Gastroesophageal sphincter (tissue), 4 donors: ENCODE measurements around the gene TUBE1. TPM values are rescaled to one million over a fixed set of nuclear protein-coding genes. Genes with fewer than 3 reads are reported as not detected.

Source experiments
- ATAC-seq: fragments of 150-250 bp; one replicate; pipeline ENCODE4 v1.9.1; 2016; ENCODE audit warnings: mild to moderate bottlenecking, moderate library complexity
- H3K27ac ChIP-seq, 4 donors: fragments of 200-600 bp; sonication (generic) in 3 of 4; 1 replicate in 3 of 4; 2 replicates in 1 of 4; pipeline ENCODE4 v1.5.1; 2016 to 2019
- H3K27me3 ChIP-seq: fragments of 200-600 bp; sonication (generic); one replicate; pipeline ENCODE4 v1.5.1; 2019
- H3K36me3 ChIP-seq, 2 donors: fragments of 200-600 bp; sonication (generic); one replicate each; pipeline ENCODE4 v1.5.1; 2019; ENCODE audit warnings: control low read depth in 1 of 2
- H3K4me1 ChIP-seq, 3 donors: fragments of 200-600 bp; sonication (generic); 1 replicate in 2 of 3; 2 replicates in 1 of 3; pipeline ENCODE4 v1.5.1; 2016 to 2019; ENCODE audit warnings: control low read depth in 2 of 3
- H3K4me3 ChIP-seq, 2 donors: fragments of 200-600 bp; sonication (generic); one replicate each; pipeline ENCODE4 v1.5.1; 2019; ENCODE audit warnings: mild to moderate bottlenecking in 1 of 2, moderate library complexity in 1 of 2
- H3K9me3 ChIP-seq, 3 donors: fragments of 200-600 bp; sonication (generic); one replicate each; pipeline ENCODE4 v1.5.1; 2017 to 2019; ENCODE audit warnings: control low read depth in 2 of 3
- EP300 ChIP-seq: sonication (generic); formaldehyde crosslinking; IDR thresholded peaks from one replicate; pipeline ENCODE4 v1.6.1; 2017; ENCODE audit warnings: antibody characterized with exemption, mild to moderate bottlenecking
- POLR2A ChIP-seq, 2 donors: fragments of 450-650 bp; IDR thresholded peaks; one replicate each; pipeline ENCODE4 v1.6.1; 2017; ENCODE audit warnings: antibody characterized with exemption in 2 of 2, mild to moderate bottlenecking in 2 of 2, moderate library complexity in 1 of 2
- POLR2AphosphoS5 ChIP-seq: sonication (generic); formaldehyde crosslinking; IDR thresholded peaks from one replicate; pipeline ENCODE4 v1.6.1; 2017; ENCODE audit warnings: antibody characterized with exemption
- WGBS, 2 donors: methylation state at CpG; one replicate each; pipeline ENCODE4 v1.1.5; 2018; ENCODE audit warnings: low coverage in 1 of 2; 5-methylcytosine and 5-hydroxymethylcytosine counted together
- total RNA-seq, 4 donors: library from RNA; depleted of rRNA; stranded (reverse); fragments of >200 nt; gene quantifications; one replicate each; pipeline ENCODE4 v1.1.0, GENCODE V29; 2016
- TF ChIP-seq, protein P1 (sequence below), 4 experiments: fragments of 200-600 bp in 2 of 4; fragments of 450-650 bp in 2 of 4; sonication (generic) in 1 of 4; IDR thresholded peaks; one replicate each; pipeline ENCODE4 v1.5.1; 2017 to 2019; ENCODE audit warnings: antibody characterized with exemption in 4 of 4, mild to moderate bottlenecking in 2 of 4, moderate library complexity in 2 of 4

The TUBE1 gene
- total RNA-seq, 4 donors from 2014 or later = 17.5 to 58.2 (median 31.6) TPM

DNA sequence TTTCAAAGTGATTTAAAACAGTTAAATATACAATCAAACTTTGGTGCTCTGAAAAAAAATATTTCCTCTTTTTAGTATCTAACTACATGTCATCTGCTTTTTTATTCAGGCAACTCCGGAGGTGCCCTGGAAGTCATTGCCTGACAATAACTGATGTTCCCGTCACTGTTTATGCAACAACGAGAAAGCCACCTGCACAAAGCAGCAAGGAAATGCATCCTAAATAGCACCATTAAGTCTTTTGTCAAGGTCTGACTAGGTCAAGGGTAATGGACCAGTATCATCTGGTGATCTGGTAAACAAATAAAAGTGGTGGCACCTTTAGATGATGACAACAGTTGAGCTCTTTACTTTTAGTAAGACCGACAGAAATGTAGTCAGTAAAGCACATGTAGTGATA is 13.3 kb upstream of the TUBE1 start:
- H3K9me3 ChIP-seq = no peaks in the 10 kb centered on the region
- no peaks in the 10 kb centered on the region for H3K27me3 ChIP-seq
- TF ChIP-seq POLR2AphosphoS5 = no peak
- TF ChIP-seq EP300 = no peak
- TF ChIP-seq, protein P1, sequence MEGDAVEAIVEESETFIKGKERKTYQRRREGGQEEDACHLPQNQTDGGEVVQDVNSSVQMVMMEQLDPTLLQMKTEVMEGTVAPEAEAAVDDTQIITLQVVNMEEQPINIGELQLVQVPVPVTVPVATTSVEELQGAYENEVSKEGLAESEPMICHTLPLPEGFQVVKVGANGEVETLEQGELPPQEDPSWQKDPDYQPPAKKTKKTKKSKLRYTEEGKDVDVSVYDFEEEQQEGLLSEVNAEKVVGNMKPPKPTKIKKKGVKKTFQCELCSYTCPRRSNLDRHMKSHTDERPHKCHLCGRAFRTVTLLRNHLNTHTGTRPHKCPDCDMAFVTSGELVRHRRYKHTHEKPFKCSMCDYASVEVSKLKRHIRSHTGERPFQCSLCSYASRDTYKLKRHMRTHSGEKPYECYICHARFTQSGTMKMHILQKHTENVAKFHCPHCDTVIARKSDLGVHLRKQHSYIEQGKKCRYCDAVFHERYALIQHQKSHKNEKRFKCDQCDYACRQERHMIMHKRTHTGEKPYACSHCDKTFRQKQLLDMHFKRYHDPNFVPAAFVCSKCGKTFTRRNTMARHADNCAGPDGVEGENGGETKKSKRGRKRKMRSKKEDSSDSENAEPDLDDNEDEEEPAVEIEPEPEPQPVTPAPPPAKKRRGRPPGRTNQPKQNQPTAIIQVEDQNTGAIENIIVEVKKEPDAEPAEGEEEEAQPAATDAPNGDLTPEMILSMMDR (IDR thresholded peaks at IDR 0.05) = no peak
- TF ChIP-seq POLR2A (IDR thresholded peaks at IDR 0.05) = no peak
- peaks cover 0 to 22% of the 10 kb centered on the region in 2 donors for H3K36me3 ChIP-seq
- ATAC-seq = no peak
- no peak overlapping the region for H3K27ac ChIP-seq
- H3K4me1 ChIP-seq = no peaks in the 10 kb centered on the region
- H3K4me3 ChIP-seq = no peak overlapping the region
- 69 to 82% methylated on average over 3 to 4 of the region's 4 CpGs for WGBS, 2 donors

DNA sequence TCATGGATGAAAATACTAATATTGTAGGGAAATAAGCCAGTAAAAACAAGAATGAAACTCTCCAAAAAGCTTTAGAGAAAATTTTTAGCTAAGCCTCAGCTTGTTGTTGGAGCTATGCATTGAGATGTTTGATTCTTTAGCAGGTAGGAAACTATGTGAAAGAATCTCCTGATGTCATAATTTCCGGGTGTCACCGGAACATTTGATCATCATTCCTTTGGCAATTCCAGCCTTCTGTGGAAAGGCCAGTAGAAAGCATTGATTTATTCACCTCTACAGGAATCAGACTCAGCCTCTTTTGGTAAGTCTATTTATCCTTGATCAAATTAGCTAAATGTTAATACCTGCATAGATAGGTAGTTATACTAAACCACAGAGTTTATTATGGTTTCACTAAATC is 9.6 kb upstream of the TUBE1 start:
- Histone ChIP-seq H3K36me3 (peaks cover 0 to 12% of the 10 kb centered on the region in 2 donors), H3K9me3 (no peaks in the 10 kb centered on the region), H3K4me1 (no peaks in the 10 kb centered on the region), H3K27me3 (no peaks in the 10 kb centered on the region), H3K27ac (no peak overlapping the region), H3K4me3 (no peak overlapping the region)
- ATAC-seq = no peak
- TF ChIP-seq, protein P1 (IDR thresholded peaks at IDR 0.05) = no peak
- TF ChIP-seq EP300 (no peak), POLR2A (IDR thresholded peaks at IDR 0.05) (no peak)
- WGBS, 2 donors = 67 to 88% methylated on average over 2 of the region's 2 CpGs

DNA sequence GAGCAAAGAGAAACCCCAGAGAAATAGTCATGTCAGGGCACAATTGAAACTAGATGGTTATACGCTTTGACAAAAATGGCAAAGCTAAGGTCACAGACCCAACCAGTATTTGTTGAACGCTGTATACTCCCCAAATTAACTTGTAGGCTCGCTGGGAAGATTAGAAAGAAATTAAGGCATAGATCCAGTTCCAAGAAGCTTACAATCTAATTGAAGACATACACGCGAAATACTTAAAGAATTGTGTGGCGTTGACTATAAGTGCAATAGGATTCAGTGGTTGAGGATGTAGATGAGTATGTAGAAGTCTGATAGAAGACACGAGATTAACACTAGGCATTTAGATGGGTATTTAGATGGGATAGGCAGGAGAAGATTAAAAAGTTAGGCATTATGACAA is 634 bp upstream of the TUBE1 start:
- peak overlapping the region; percentile 73 to 91 for H3K4me3 ChIP-seq
- WGBS, 2 donors = 10 to 17% methylated on average over 7 of the region's 7 CpGs
- TF ChIP-seq POLR2AphosphoS5 (no peak), EP300 (no peak), POLR2A (IDR thresholded peaks at IDR 0.05) (no peak)
- TF ChIP-seq, protein P1 (IDR thresholded peaks at IDR 0.05) = no peak
- no peak for ATAC-seq
- H3K9me3 ChIP-seq = no peaks in the 10 kb centered on the region
- H3K27ac ChIP-seq = peak overlapping the region; percentile 67 to 86 (median 84)
- peaks cover 0 to 26% (median 3%) of the 10 kb centered on the region in 3 donors for H3K4me1 ChIP-seq
- no peaks in the 10 kb centered on the region for H3K27me3 ChIP-seq
- peaks cover 0 to 23% of the 10 kb centered on the region in 2 donors for H3K36me3 ChIP-seq

DNA sequence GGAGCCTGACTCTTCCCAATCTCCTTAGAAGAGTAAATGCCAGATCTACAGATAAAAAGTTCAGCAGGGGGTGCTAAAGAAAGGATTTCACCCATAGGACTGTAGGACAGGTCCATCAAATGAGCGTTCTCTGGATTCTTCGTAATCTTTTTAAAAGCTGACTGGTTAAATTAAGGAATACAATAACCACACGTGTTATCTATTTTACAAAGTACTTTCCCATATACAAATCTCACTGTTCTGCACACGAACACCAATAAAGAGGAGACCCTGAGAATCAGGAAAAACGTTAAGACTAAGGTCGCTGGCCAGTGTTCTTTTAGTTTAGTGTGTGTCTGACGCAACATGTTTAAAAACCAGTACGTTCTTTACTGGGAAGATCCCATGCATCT is 542 bp downstream of the TUBE1 start:
- H3K9me3 ChIP-seq = no peaks in the 10 kb centered on the region
- TF ChIP-seq EP300 (no peak), POLR2A (IDR thresholded peaks at IDR 0.05) (no peak), POLR2AphosphoS5 (no peak)
- TF ChIP-seq, protein P1 (IDR thresholded peaks at IDR 0.05) = peak in 2 of 4 experiments; percentile 14 to 36
- WGBS, 2 donors = 0% methylated on average over 8 of the region's 8 CpGs
- no peaks in the 10 kb centered on the region for H3K27me3 ChIP-seq
- H3K4me3 ChIP-seq = peak overlapping the region; percentile 73 to 91
- peaks cover 0 to 23% of the 10 kb centered on the region in 2 donors for H3K36me3 ChIP-seq
- ATAC-seq = peak; percentile 34
- peak overlapping the region; percentile 67 to 86 (median 84) for H3K27ac ChIP-seq
- H3K4me1 ChIP-seq = peaks cover 0 to 26% (median 3%) of the 10 kb centered on the region in 3 donors

GRCh38 chr6:112085286-112086065 is 1.8 kb downstream of the TUBE1 start:
- WGBS, 2 donors = 75 to 97% methylated on average over 7 to 8 of the region's 8 CpGs
- Histone ChIP-seq H3K27ac (no peak overlapping the region), H3K9me3 (no peaks in the 10 kb centered on the region), H3K4me3 (no peak overlapping the region), H3K27me3 (no peaks in the 10 kb centered on the region), H3K4me1 (peaks cover 0 to 26% (median 3%) of the 10 kb centered on the region in 3 donors), H3K36me3 (peaks cover 0 to 32% of the 10 kb centered on the region in 2 donors)
- no peak for ATAC-seq
- TF ChIP-seq POLR2AphosphoS5 (no peak), EP300 (no peak), POLR2A (IDR thresholded peaks at IDR 0.05) (no peak)
- TF ChIP-seq, protein P1 (IDR thresholded peaks at IDR 0.05) = no peak
